Gastrocnemius medialis (tissue), 4 donors: ENCODE measurements around the gene FAP.

Experiments
- CTCF ChIP-seq, 5 experiments: fragments of 450-650 bp in 3 of 5; fragments of 200-600 bp in 2 of 5; sonication (generic) in 2 of 5; IDR thresholded peaks in 4 of 5; conservative IDR thresholded peaks in 1 of 5; 1 replicate in 4 of 5; 2 replicates in 1 of 5; pipeline ENCODE4 v1.5.1; 2016 to 2019; ENCODE audit warnings: antibody characterized with exemption in 5 of 5, mild to moderate bottlenecking in 3 of 5, moderate library complexity in 3 of 5
- POLR2A ChIP-seq, 2 donors: fragments of 450-650 bp; IDR thresholded peaks; one replicate each; pipeline ENCODE4 v1.6.1; 2017; ENCODE audit warnings: antibody characterized with exemption in 2 of 2, mild to moderate bottlenecking in 2 of 2, moderate library complexity in 2 of 2

GRCh38 chr2:162166174-162166573 lies 77.1 kb downstream of the FAP start:
- no peak for TF ChIP-seq CTCF (IDR thresholded peaks at IDR 0.05 in 4 of 5, conservative IDR thresholded peaks at IDR 0.05 in 1 of 5)
- TF ChIP-seq POLR2A (IDR thresholded peaks at IDR 0.05): no peak
